Esophagus squamous epithelium (tissue), 4 donors: ENCODE measurements around the gene KCNH5.

Source experiments
- POLR2A ChIP-seq, 4 donors: fragments of 450-650 bp; IDR thresholded peaks; one replicate each; pipeline ENCODE4 v1.6.1; 2017; ENCODE audit warnings: antibody characterized with exemption in 4 of 4, mild to moderate bottlenecking in 4 of 4, moderate library complexity in 3 of 4
- TF ChIP-seq, protein P1 (sequence below), 6 experiments: fragments of 450-650 bp in 4 of 6; fragments of 200-600 bp in 2 of 6; sonication (generic) in 2 of 6; IDR thresholded peaks; one replicate each; pipeline ENCODE4 v1.5.1; 2016 to 2019; ENCODE audit warnings: antibody characterized with exemption in 6 of 6, mild to moderate bottlenecking in 4 of 6, moderate library complexity in 4 of 6

DNA sequence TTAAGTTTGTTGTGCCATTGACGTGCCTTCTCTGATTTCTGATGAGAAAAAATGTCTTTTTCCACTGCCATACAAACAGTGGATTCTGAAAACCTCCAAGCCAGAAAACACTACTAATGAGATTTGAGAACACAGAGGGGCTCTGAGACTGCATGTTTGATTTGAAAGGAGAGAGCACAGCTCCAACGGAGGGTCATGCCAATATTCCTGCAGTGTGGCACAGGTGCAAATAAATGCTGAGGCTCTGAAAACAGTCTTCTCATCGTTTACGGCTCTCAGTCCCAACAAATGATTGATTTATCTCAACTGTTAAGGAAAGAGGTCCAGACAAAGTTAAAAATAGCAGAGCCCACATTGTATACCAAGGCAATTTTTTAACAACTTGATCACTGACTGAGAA, 128.7 kb downstream of the KCNH5 start:
- TF ChIP-seq, protein P1, sequence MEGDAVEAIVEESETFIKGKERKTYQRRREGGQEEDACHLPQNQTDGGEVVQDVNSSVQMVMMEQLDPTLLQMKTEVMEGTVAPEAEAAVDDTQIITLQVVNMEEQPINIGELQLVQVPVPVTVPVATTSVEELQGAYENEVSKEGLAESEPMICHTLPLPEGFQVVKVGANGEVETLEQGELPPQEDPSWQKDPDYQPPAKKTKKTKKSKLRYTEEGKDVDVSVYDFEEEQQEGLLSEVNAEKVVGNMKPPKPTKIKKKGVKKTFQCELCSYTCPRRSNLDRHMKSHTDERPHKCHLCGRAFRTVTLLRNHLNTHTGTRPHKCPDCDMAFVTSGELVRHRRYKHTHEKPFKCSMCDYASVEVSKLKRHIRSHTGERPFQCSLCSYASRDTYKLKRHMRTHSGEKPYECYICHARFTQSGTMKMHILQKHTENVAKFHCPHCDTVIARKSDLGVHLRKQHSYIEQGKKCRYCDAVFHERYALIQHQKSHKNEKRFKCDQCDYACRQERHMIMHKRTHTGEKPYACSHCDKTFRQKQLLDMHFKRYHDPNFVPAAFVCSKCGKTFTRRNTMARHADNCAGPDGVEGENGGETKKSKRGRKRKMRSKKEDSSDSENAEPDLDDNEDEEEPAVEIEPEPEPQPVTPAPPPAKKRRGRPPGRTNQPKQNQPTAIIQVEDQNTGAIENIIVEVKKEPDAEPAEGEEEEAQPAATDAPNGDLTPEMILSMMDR (IDR thresholded peaks at IDR 0.05) = no peak
- TF ChIP-seq POLR2A (IDR thresholded peaks at IDR 0.05) = no peak
